ENCODE results near the gene FLNC.
A peak's percentile ranks its signal among the peaks of the same experiment; 100 is the strongest.

Gene FLNC, protein sequence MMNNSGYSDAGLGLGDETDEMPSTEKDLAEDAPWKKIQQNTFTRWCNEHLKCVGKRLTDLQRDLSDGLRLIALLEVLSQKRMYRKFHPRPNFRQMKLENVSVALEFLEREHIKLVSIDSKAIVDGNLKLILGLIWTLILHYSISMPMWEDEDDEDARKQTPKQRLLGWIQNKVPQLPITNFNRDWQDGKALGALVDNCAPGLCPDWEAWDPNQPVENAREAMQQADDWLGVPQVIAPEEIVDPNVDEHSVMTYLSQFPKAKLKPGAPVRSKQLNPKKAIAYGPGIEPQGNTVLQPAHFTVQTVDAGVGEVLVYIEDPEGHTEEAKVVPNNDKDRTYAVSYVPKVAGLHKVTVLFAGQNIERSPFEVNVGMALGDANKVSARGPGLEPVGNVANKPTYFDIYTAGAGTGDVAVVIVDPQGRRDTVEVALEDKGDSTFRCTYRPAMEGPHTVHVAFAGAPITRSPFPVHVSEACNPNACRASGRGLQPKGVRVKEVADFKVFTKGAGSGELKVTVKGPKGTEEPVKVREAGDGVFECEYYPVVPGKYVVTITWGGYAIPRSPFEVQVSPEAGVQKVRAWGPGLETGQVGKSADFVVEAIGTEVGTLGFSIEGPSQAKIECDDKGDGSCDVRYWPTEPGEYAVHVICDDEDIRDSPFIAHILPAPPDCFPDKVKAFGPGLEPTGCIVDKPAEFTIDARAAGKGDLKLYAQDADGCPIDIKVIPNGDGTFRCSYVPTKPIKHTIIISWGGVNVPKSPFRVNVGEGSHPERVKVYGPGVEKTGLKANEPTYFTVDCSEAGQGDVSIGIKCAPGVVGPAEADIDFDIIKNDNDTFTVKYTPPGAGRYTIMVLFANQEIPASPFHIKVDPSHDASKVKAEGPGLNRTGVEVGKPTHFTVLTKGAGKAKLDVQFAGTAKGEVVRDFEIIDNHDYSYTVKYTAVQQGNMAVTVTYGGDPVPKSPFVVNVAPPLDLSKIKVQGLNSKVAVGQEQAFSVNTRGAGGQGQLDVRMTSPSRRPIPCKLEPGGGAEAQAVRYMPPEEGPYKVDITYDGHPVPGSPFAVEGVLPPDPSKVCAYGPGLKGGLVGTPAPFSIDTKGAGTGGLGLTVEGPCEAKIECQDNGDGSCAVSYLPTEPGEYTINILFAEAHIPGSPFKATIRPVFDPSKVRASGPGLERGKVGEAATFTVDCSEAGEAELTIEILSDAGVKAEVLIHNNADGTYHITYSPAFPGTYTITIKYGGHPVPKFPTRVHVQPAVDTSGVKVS (N-terminal part only)
- 0 to 5.1 (median 0.04) reads per million in 17 experiments for total RNA-seq

DNA sequence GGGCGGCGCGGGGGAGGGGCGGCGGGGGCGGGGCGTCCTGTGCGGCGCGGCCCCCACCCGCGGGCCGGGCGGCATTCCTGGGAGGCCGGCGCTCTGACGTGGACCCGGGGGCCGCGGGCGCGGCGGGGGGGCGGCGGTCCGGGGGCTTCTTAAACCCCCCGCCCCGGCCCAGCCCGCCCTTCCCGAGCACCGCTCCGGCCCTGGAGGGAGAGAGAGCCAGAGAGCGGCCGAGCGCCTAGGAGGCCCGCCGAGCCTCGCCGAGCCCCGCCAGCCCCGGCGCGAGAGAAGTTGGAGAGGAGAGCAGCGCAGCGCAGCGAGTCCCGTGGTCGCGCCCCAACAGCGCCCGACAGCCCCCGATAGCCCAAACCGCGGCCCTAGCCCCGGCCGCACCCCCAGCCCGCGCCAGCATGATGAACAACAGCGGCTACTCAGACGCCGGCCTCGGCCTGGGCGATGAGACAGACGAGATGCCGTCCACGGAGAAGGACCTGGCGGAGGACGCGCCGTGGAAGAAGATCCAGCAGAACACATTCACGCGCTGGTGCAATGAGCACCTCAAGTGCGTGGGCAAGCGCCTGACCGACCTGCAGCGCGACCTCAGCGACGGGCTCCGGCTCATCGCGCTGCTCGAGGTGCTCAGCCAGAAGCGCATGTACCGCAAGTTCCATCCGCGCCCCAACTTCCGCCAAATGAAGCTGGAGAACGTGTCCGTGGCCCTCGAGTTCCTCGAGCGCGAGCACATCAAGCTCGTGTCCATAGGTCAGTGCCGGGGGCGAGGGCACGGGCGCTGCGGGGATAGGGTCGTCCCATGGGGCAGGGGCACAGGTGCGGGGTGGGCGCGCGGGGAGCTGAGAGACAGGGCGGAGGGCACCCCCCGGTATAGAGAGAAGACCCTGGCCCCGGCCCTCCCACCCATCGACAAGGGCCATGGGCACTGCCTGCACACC lies at the start of gene FLNC:
TSS of gene FLNC (plus strand) at position 176 of the 947 bp plus-strand sequence. CDS start at position 408, 232 bp downstream.
- peak; percentile 49 to 68 (median 59) for DNase-seq

DNA sequence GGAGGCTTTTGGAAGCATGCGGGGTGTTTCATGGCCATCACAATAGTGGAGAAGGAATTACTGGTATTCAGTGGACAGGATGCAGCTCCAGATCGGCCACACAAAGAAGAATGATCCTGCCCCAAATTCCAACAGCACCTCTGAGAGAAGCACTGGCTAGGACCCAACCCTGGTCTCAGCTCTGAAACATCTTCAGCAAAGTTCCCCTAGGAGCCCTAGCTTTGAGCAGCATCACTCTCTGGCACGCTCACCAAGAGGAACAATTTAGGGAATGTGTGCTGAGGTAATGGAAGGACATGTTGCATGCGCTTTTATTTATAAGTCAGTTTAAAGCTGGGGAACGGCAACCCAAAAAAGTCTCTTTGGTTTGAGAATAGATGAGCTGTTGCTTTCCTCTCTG lies 49.1 kb upstream of the FLNC start:
- no peak for DNase-seq

DNA sequence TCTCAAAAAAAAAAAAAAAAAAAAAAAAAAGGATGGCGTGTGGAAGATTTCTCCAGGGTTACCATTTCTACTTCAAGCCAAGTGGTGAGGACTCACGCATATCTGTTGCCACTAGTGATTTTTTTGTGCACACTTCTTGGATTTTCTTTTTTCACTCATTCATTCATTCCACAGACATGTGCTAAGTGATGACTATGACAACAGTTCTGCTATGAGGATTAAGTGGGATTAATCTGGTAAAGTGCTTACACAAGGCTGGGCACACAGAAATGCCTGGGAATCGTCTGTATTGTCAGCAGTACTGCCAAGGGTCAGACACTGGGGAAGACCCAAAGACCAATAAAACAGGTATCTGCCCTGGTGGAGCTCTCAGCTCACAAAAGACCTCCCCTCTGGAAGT lies 48.4 kb upstream of the FLNC start:
- DNase-seq, result no peak

DNA sequence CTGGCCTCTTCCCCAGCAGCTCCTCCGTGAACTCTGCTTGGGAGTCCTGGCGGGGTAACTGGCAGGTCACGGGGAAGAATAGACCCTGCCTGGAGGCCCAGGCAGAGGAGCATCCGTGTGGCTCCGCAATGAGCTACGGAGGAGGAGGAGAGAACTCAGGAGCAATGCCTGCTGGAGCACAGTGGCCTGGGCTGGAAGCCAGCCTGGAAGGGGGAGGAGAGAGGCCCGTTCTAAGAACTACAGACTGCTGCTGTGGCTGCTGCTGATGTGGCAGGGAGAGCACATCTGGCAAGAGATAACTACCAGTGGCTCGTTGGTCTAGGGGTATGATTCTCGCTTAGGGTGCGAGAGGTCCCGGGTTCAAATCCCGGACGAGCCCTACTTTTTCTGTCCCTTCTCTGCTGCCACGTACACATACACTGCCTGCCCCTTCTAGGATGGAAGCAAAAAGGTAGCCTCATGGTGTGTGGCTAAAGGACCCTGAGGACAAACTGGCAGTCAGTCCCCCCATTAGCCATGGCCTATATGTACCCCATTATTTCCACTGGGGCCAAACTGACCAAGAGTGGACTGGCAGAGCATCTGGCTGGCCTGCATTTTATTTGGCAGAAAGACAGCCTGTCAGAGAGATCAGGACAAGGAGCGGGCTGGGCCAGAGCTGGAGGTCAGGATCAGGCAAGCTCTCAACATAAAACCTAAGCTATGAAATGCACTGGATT lies 46.9 kb upstream of the FLNC start:
- DNase-seq, result peak in 1 of 4 experiments; percentile 26

DNA sequence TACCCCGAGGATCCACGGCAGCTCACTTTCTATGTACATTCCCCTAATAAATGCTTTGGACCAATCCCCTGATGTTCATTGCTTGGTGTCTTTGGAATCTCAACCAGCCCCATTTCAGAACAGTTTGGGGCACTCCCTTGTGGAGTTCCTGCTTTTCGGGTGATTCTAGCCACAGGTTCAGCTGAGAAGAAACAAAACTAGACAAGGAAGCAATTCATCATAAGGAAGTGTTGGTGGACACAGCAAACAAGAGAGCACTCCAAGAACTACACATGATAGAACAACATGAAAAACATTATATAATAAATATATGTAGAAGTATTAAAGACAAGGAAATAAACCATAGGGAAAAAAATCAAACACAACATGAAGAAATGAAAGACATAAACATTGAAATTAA lies 44.5 kb upstream of the FLNC start:
- peak in 2 of 4 experiments; percentile 16 to 42 for DNase-seq

DNA sequence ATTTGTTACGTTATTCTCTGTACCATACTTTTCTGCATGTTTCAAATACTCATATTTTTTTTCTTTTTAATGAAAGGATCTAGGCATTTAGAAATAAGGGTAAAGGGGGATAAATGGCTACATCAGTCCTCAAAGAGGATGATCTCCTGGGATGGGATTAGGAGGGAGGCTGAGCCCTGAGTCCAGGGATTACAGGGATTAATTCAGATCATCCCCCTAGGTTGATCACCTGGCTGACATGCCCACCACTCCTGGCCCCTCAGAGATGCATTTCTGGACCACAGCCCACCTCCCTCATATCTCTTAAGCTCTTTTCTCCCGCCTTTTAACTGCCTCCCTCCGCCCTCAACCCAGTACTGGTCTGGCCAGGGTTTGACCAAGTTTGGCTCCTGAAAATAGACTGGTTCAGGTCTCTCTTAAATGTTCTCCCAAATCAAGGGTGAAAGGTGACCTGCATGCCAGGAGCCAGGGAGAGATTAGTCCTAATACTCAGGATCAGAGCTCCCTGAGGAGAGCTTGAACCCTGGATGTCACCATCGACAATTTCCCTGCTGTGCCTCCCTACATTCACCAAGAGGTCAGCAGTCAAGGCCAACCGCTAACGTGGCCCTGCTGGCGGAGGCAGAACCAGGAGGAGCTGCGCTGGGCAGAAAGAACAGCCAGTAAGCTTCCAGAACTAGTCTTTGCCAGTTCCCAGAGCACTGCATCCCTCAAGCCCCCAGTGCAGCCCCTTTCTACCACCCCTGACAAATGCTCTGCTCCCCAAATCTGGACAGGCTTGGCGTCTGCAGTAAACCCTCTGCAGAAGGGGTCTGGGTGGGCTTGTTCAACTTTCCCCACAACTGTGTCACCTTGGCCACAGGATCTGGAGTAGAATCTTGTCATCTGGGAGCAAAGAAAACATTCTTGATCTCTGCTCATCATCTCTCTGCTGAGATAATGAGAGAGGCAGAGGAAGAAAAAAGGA lies 41.5 kb upstream of the FLNC start:
- DNase-seq, result no peak

DNA sequence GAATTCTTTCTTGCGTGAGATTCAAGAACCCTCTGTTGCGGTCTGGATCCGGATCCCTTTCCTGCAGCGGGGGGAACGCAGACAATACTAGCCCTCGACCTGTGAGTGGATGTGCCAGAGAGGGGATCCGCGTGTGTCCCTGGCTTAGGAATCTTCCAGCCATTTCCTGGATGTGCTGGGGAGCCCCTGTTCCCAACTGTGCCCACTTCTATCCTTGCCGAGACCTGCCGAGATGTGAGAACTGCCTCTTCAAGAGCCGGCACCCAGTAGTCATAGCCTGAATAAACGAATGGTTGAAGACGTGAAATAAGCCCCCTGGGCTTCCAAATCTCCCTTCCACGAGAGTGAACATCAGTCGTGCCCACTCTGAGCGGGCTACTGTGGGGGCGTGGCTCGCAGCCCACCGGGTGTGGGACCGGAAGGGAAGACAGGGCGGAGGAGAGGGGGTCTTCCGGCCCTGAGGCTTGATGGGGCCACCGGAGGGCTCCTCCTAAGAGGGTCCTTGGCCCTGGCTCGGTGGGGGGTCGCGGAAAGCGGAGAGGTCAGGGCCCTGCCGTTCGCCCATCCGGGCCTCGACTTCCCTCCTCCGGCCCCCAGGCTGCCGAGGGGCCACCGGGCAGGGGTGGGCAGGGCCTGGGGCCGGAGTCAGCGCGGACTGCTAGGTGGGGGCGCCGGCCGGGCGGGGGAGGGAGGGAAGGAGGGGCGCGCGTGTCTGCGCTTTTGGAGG lies 39.7 kb upstream of the FLNC start:
- no peak for DNase-seq

DNA sequence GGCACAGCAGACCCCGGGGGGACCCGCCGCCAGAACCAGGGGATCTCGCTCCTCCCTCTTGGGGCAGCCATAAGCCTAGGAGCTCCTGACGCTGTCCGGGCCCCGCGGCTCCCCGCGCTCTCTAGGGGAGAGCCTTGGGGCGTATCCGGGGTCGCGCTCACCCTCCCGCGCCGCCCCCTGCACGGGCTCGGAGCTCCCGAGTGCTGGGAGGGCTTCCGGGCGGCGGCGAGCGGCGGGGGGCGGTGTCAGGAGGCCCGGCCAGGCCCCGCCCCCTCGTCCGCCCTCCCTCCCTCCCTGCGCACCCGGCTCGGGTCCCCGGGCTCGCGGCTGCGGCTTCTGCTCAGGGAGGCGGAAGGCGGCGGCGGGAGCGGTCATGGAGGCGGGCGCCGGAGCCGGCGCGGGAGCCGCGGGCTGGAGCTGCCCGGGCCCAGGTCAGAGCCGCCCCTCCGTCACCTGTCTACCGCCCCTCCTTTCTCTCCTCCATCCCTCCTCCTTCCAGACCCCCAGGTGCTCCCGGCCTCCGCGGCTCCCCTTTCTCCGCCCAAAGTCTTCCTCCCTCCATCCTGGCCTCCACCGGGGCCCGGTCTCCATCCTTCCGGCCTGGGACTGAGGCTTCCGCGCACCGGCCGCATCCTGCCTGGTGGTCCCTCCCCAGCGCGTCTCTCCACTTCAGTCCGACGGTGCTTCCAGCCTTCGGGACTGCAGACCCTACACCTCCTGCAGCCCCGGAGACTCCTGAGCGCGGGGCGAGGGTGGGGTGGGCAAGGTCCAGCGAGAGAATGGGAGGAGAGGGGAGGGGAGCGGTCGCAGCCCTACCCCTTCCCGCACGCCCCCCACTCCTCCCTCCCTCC lies 38.9 kb upstream of the FLNC start, which contains the start of gene CCDC136:
TSS of gene CCDC136 (plus strand) at position 848 of the 851 bp plus-strand sequence. CDS start 444 bp downstream, outside the sequence.
- DNase-seq, result peak; percentile 58 to 86 (median 72)

DNA sequence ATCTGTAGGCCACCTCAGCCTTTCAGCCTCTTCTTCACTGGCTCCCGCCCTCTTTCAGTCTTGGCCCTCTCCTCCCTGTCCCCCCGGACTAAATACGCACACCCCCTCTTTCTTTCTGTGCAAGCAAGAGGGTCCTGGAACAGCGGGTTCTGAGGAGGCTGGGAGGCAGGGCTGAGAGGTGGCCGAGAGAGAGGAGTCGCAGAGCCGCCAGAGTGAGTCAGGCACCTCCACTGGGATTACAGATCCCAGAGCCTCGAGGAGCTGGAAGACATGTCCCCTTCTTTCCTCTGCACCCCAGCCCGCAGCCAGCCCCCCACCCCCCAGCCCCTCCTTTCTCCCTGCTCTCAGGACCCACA lies 38.3 kb upstream of the FLNC start:
- no peak for DNase-seq

DNA sequence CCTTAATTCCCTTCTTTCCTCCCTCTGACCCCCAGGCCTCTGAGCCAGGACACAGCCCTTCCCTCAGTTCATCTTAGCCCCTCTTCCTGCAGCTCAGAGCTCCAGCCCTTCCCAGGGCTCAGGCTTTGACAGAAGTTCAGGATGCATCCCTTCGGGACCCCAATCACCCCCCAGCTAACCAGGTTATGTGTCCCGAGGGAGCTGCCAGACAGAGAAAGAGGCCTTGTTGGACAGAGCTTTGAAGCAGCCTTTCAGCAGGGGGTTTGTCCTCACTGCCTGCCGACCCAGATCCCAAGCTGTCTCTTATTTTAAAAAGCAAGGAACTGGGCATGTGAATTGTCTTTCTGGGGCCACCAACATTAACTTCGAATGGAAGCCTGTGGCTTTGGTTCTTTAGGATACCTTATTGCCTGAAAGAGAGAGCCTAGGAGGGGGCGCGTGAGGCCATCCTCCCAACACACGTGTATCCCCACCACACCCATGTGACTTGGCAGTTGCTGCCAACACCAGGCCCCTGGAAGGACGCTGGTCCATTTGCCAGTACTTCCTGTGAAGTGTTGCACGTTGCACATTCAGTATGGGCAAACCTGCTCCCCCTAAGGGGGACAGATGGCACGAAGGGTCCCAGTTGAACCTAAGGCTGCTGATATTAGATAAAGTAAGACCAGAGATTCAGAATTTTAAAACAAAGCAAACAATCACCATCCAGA lies 37.6 kb upstream of the FLNC start:
- DNase-seq, result peak in 1 of 4 experiments; percentile 10

DNA sequence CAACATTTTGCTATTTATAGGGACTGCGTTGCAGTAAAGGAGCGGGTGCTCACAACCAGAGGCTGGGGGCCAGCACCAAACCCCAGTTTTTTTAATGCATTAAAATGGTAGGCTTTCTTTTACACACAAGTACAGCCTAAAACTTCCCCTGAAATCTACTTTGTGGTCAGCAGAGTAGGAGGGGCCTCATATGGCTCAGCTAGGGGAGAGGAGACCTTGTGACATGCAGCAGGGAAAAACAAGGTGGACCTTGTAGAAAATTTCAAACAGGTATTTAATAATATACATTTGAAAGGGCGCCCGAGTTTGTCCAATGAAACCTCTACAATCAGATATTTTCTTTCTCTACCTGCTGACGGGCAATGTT lies 37.0 kb upstream of the FLNC start:
- peak in 2 of 4 experiments; percentile 13 to 28 for DNase-seq

DNA sequence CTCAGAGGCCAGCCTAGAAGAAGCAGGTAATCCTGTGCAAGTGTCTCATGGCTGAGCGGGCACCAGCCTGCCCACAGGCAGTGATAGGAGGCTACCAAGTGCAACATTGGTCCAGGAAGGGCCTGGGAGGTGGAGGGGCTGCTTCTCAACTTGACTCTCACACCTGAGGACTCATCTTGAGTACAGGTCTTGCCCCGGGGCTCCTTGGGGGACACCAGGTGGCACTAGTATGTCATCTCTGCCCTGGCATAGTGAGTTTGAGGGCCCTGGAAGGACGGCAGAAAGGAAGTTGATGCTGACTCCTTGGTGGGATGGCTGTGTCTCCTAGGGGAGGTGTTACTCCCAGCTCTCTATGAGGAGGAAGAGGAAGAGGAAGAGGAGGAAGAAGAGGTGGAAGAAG lies 36.2 kb upstream of the FLNC start:
- peak in 2 of 4 experiments; percentile 10 to 31 for DNase-seq

DNA sequence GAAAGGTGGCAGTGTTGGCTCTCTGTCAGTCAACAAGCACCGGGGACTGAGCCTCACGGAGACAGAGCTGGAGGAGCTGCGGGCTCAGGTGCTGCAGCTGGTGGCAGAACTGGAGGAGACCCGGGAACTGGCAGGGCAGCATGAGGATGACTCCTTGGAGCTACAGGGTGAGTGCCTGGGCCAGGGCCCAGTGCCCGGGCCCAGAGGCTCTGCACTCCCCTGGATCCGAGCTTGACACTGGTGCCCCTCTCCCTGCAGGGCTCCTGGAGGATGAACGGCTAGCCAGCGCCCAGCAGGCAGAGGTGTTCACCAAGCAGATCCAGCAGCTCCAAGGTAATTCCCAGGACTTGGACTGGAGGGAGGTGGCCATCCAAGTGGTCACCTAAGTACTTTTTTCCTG lies 35.8 kb upstream of the FLNC start:
- DNase-seq, result no peak

DNA sequence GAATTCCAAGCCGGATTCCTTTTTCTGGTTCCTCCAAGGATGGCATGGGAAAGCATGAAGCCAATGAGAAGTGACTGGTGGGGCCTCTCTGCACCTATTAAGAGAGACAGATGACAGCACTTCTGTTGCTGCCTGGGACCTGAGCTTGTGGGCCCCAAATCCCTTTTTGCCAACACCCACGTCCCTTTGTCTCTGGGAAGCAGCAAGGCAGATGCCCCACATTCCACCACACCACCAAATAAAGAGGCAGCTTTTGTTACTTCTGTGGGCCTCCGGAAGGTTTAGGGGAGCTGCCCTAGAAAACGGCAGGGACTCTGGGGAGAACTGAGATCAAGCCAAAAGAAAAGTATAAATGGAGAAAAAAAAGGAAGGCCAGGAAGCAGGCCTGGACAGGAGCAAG lies 35.1 kb upstream of the FLNC start:
- no peak for DNase-seq

DNA sequence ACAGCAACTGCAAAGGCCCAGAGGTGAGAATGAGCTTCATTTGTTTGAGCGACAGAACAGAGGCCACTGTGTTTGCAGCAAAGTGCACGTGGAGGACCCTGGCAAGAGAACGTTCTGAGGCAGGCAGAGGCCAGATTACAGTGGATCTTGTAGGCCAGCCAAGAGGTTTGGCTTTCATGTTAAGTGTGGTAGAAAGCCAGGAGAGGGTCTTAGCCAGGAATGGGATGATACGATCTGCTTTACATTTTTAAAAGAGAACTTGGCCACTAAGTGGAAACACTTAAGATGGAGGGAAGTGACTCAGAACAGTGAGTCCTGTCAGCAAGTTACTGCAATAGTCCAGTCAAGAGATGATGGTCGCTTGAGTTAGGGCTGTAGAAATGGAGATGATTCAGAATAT lies 33.9 kb upstream of the FLNC start:
- peak in 3 of 4 experiments; percentile 30 to 53 (median 50) for DNase-seq

DNA sequence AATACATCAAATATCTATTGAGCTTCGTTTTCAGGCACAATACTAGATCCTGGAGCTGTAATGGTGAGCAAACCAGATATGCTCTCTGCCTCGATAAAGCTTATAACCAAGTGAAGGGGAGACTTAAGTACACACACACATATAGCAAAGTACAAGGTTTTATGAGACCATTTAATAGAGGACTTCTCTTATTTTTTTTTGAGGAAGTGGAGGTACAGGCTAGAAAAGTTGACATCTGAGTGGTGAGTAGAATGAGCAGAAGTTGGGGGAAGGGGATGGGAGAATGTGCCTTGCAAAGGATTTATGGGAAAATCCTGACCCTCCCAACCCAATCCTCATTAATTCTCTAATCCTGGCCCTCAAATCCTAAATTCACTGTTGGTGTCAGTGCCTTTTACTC lies 30.8 kb upstream of the FLNC start:
- DNase-seq, result peak in 2 of 4 experiments; percentile 40 to 50

DNA sequence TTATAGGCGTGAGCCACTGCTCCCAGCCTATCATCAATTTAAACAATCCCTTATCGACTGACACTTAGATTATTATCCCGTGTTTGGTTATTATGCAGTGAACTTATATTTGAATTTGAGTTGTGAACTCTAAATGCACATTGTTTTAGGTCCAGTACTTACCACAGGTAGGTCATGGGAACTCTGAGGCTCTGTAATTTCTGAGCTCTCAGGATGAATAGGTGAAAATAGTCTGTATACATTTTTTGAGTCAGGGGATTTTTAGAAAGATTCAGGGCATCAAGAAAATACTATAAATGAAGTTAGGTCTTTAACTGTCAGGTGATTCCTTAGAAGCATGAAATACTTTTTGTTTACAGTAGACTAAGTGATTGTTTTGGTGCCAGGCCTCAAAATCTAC lies 29.6 kb upstream of the FLNC start:
- no peak for DNase-seq

Data from suppressor macrophage (primary cell).